Measurements from ENCODE around the gene RPL35A. TPM values are rescaled to one million over a fixed set of nuclear protein-coding genes. Genes with fewer than 3 reads are reported as not detected.
"Not testable (repeated sequence)": the region's sequence is repeated elsewhere in the genome, so short reads cannot be mapped to it uniquely, and the experiment has no call there.

The RPL35A gene
- total RNA-seq, 1 donor from 2014 or later = 1,090 TPM

- Mint-ChIP-seq H3K27ac (ENCODE audit: unreplicated experiment) (no peak overlapping the region), H3K9me3 (ENCODE audit: unreplicated experiment) (no peaks in the 10 kb centered on the region), H3K36me3 (ENCODE audit: low read depth, unreplicated experiment) (peaks cover 8% of the 10 kb centered on the region), H3K4me1 (ENCODE audit: unreplicated experiment) (no peaks in the 10 kb centered on the region), H3K27me3 (ENCODE audit: unreplicated experiment) (peaks cover 1% of the 10 kb centered on the region), H3K4me3 (ENCODE audit: unreplicated experiment) (no peak overlapping the region)
- TF ChIP-seq CTCF (IDR thresholded peaks at IDR 0.05; ENCODE audit: unreplicated experiment) = no peak
- DNase-seq (ENCODE audit: low spot score) = no peak
Measured at GRCh38 chr3:197907196-197907595, 42.8 kb upstream of the RPL35A start.

GRCh38 chr3:197908550-197908949, 41.4 kb upstream of the RPL35A start:
- not testable (repeated sequence) for H3K27me3 Mint-ChIP-seq (ENCODE audit: unreplicated experiment); H3K27ac Mint-ChIP-seq (ENCODE audit: unreplicated experiment); DNase-seq (ENCODE audit: low spot score); H3K4me3 Mint-ChIP-seq (ENCODE audit: unreplicated experiment); H3K4me1 Mint-ChIP-seq (ENCODE audit: unreplicated experiment); H3K9me3 Mint-ChIP-seq (ENCODE audit: unreplicated experiment)
- peaks cover 13% of the 10 kb centered on the region for H3K36me3 Mint-ChIP-seq (ENCODE audit: low read depth, unreplicated experiment)

- no peak overlapping the region for H3K27ac Mint-ChIP-seq (ENCODE audit: unreplicated experiment)
- TF ChIP-seq CTCF (IDR thresholded peaks at IDR 0.05; ENCODE audit: unreplicated experiment) = no peak
- H3K27me3 Mint-ChIP-seq (ENCODE audit: unreplicated experiment) = peaks cover 1% of the 10 kb centered on the region
- H3K4me1 Mint-ChIP-seq (ENCODE audit: unreplicated experiment) = no peaks in the 10 kb centered on the region
- H3K4me3 Mint-ChIP-seq (ENCODE audit: unreplicated experiment) = no peak overlapping the region
- no peaks in the 10 kb centered on the region for H3K9me3 Mint-ChIP-seq (ENCODE audit: unreplicated experiment)
- H3K36me3 Mint-ChIP-seq (ENCODE audit: low read depth, unreplicated experiment) = peaks cover 16% of the 10 kb centered on the region
- no peak for DNase-seq (ENCODE audit: low spot score)
Measured at GRCh38 chr3:197908957-197909701, 40.9 kb upstream of the RPL35A start.

- Mint-ChIP-seq H3K4me3 (ENCODE audit: unreplicated experiment) (no peak overlapping the region), H3K9me3 (ENCODE audit: unreplicated experiment) (no peaks in the 10 kb centered on the region), H3K27me3 (ENCODE audit: unreplicated experiment) (peaks cover 1% of the 10 kb centered on the region), H3K36me3 (ENCODE audit: low read depth, unreplicated experiment) (peaks cover 11% of the 10 kb centered on the region), H3K4me1 (ENCODE audit: unreplicated experiment) (no peaks in the 10 kb centered on the region), H3K27ac (ENCODE audit: unreplicated experiment) (no peak overlapping the region)
- TF ChIP-seq CTCF (IDR thresholded peaks at IDR 0.05; ENCODE audit: unreplicated experiment) = no peak
- DNase-seq (ENCODE audit: low spot score) = no peak
Measured at GRCh38 chr3:197912741-197913476, 37.1 kb upstream of the RPL35A start.

GRCh38 chr3:197913641-197914380, 36.2 kb upstream of the RPL35A start:
- Mint-ChIP-seq H3K27me3 (ENCODE audit: unreplicated experiment) (peaks cover 1% of the 10 kb centered on the region), H3K9me3 (ENCODE audit: unreplicated experiment) (no peaks in the 10 kb centered on the region), H3K4me1 (ENCODE audit: unreplicated experiment) (no peaks in the 10 kb centered on the region), H3K36me3 (ENCODE audit: low read depth, unreplicated experiment) (peaks cover 8% of the 10 kb centered on the region), H3K27ac (ENCODE audit: unreplicated experiment) (no peak overlapping the region), H3K4me3 (ENCODE audit: unreplicated experiment) (no peak overlapping the region)
- no peak for DNase-seq (ENCODE audit: low spot score)
- no peak for TF ChIP-seq CTCF (IDR thresholded peaks at IDR 0.05; ENCODE audit: unreplicated experiment)

- not testable (repeated sequence) for H3K27ac Mint-ChIP-seq (ENCODE audit: unreplicated experiment); H3K36me3 Mint-ChIP-seq (ENCODE audit: low read depth, unreplicated experiment); H3K9me3 Mint-ChIP-seq (ENCODE audit: unreplicated experiment); H3K4me3 Mint-ChIP-seq (ENCODE audit: unreplicated experiment); H3K27me3 Mint-ChIP-seq (ENCODE audit: unreplicated experiment); DNase-seq (ENCODE audit: low spot score); H3K4me1 Mint-ChIP-seq (ENCODE audit: unreplicated experiment)
Measured at GRCh38 chr3:197921429-197922275, 28.3 kb upstream of the RPL35A start.
